Glutamatergic neuron (in vitro differentiated cells): ENCODE results near the gene CDH4. TPM values are rescaled to one million over a fixed set of nuclear protein-coding genes. Genes with fewer than 3 reads are reported as not detected.

Experiments
- DNase-seq: peaks from one replicate; pipeline ENCODE4 v3.0.0; 2022
- H3K27ac Mint-ChIP-seq: one replicate; pipeline ENCODE4 v1.8.0; 2020; ENCODE audit warnings: mild to moderate bottlenecking, mixed read lengths, inconsistent platforms; ENCODE audit not compliant: unreplicated experiment
- H3K27me3 Mint-ChIP-seq: one replicate; pipeline ENCODE4 v1.8.0; 2020; ENCODE audit warnings: mild to moderate bottlenecking, moderate library complexity, mixed read lengths, inconsistent platforms; ENCODE audit not compliant: unreplicated experiment
- H3K36me3 Mint-ChIP-seq: one replicate; pipeline ENCODE4 v1.8.0; 2020; ENCODE audit warnings: mild to moderate bottlenecking, mixed read lengths, inconsistent platforms; ENCODE audit not compliant: unreplicated experiment
- H3K4me1 Mint-ChIP-seq: one replicate; pipeline ENCODE4 v1.8.0; 2020; ENCODE audit warnings: mild to moderate bottlenecking, low read depth, mixed read lengths, inconsistent platforms; ENCODE audit not compliant: unreplicated experiment
- H3K4me3 Mint-ChIP-seq: one replicate; pipeline ENCODE4 v1.8.0; 2020; ENCODE audit warnings: mild to moderate bottlenecking, mixed read lengths, inconsistent platforms; ENCODE audit not compliant: unreplicated experiment
- H3K9me3 Mint-ChIP-seq: one replicate; pipeline ENCODE4 v1.8.0; 2020; ENCODE audit warnings: mild to moderate bottlenecking, moderate library complexity, mixed read lengths, inconsistent platforms; ENCODE audit not compliant: unreplicated experiment
- total RNA-seq: library from RNA; stranded (reverse); fragmentation: NEBNext Ultra II Directional; extraction: Animal tissue kit (Norgen Biotek cat#: 25700); gene quantifications from one replicate; pipeline ENCODE4 v1.2.1, GENCODE V29; 2021; ENCODE audit not compliant: unreplicated experiment
- TF ChIP-seq, protein P1 (sequence below): fragments of 200-600 bp; sonication (generic); IDR thresholded peaks from one replicate; pipeline ENCODE4 v1.5.0; 2021; ENCODE audit not compliant: partially characterized antibody, unreplicated experiment

Gene CDH4
- total RNA-seq, 1 donor from 2014 or later: 1.2 TPM

DNA sequence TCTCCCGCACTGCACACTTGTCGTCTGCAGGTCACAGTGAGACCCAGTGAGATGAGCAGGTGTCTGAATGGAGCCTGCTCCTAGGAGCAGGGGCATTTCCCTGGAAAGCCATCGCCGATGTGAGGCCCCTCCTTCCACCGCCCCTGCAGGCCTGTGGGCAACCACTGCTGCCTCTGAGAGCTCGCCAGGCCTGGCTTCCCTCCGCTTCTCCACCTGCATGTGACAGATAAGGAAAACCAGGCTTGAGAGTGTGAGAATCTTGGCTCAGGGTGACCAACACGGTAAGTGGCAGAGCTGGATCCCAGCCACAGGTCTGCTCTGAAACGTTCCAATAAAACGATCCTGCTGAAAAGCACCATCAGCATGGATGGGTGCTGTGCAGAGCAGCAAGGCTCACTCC lies 332.8 kb downstream of the CDH4 start:
- H3K27me3 Mint-ChIP-seq: peaks cover 2% of the 10 kb centered on the region
- no peak overlapping the region for H3K4me3 Mint-ChIP-seq
- H3K36me3 Mint-ChIP-seq: no peaks in the 10 kb centered on the region
- no peak for DNase-seq
- TF ChIP-seq, protein P1, sequence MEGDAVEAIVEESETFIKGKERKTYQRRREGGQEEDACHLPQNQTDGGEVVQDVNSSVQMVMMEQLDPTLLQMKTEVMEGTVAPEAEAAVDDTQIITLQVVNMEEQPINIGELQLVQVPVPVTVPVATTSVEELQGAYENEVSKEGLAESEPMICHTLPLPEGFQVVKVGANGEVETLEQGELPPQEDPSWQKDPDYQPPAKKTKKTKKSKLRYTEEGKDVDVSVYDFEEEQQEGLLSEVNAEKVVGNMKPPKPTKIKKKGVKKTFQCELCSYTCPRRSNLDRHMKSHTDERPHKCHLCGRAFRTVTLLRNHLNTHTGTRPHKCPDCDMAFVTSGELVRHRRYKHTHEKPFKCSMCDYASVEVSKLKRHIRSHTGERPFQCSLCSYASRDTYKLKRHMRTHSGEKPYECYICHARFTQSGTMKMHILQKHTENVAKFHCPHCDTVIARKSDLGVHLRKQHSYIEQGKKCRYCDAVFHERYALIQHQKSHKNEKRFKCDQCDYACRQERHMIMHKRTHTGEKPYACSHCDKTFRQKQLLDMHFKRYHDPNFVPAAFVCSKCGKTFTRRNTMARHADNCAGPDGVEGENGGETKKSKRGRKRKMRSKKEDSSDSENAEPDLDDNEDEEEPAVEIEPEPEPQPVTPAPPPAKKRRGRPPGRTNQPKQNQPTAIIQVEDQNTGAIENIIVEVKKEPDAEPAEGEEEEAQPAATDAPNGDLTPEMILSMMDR: no peak
- peaks cover 2% of the 10 kb centered on the region for H3K9me3 Mint-ChIP-seq
- no peak overlapping the region for H3K27ac Mint-ChIP-seq
- H3K4me1 Mint-ChIP-seq: peaks cover 1% of the 10 kb centered on the region

DNA sequence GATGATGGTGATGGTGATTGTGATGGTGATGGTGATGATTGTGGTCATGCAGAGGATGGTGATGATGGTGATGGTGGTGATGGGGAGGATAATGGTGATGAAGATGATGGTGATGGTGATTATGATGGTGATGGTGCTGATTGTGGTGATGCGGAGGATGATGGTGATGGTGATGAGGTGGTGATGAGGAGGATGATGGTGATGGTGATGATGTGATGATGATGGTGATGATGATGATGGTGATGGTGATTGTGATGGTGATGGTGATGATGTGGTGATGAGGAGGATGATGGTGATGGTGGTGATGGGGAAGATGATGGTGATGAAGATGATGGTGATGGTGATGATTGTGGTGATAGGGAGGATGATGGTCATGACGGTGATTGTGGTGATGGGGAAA lies 333.7 kb downstream of the CDH4 start:
- Mint-ChIP-seq H3K36me3 (no peaks in the 10 kb centered on the region), H3K4me3 (no peak overlapping the region), H3K27ac (no peak overlapping the region), H3K9me3 (peaks cover 2% of the 10 kb centered on the region), H3K4me1 (peaks cover 1% of the 10 kb centered on the region), H3K27me3 (peaks cover 2% of the 10 kb centered on the region)
- TF ChIP-seq, protein P1: no peak
- no peak for DNase-seq

DNA sequence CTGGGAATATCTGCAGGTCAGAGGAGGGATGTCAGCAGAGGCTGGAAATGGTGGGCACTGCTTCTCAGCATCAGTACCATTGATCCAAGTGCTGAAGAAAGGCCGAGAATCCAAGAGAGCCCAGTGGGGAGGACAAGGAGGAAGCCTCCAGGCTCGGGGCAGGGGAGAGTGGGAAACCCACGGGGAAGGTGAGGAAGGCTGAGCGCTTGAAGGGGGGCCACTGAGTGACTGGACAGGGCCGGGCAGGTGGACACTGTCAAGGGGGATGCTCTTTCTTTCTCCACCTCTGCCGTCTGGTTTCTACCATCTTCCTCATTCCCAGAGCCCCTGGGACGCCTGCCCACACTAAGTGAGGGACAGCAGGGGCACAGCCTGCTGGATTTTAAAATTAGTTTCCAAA lies 335.0 kb downstream of the CDH4 start:
- DNase-seq: no peak
- H3K36me3 Mint-ChIP-seq: peaks cover 4% of the 10 kb centered on the region
- peaks cover 1% of the 10 kb centered on the region for H3K4me1 Mint-ChIP-seq
- no peak overlapping the region for H3K4me3 Mint-ChIP-seq
- H3K27me3 Mint-ChIP-seq: peaks cover 2% of the 10 kb centered on the region
- H3K9me3 Mint-ChIP-seq: peaks cover 2% of the 10 kb centered on the region
- TF ChIP-seq, protein P1: no peak
- no peak overlapping the region for H3K27ac Mint-ChIP-seq

DNA sequence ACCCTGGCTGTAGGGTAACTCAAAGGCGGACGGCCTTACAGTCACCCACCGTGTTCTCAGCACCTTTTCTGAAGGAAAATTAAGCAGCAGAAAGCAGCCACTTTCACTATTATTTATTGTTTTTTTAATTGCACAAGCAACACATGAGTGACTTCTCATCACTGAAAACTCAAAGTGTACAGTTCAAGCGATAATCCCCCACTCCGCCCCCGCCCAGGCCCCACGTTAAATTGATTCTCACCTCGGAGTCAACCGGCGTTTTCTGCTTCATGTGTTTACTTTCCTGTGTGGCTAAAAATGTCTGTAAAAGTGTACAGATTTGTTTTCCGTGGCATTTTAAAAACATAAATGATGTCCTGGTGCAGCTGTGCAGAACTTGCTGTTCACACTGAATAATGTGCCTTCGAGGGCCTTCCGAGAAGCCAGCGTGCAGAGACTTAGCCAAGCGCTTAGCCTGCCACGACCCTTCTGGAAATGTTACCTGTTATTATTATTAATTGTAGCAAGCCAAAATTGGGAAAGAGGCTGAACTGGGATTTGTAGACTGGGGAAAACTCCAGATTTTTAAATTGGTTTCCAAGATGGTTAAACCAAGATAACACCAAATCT lies 335.7 kb downstream of the CDH4 start:
- Mint-ChIP-seq H3K4me3 (no peak overlapping the region), H3K4me1 (peaks cover 1% of the 10 kb centered on the region), H3K27me3 (peaks cover 2% of the 10 kb centered on the region), H3K36me3 (peaks cover 12% of the 10 kb centered on the region), H3K27ac (no peak overlapping the region), H3K9me3 (peaks cover 4% of the 10 kb centered on the region)
- TF ChIP-seq, protein P1: no peak
- no peak for DNase-seq

DNA sequence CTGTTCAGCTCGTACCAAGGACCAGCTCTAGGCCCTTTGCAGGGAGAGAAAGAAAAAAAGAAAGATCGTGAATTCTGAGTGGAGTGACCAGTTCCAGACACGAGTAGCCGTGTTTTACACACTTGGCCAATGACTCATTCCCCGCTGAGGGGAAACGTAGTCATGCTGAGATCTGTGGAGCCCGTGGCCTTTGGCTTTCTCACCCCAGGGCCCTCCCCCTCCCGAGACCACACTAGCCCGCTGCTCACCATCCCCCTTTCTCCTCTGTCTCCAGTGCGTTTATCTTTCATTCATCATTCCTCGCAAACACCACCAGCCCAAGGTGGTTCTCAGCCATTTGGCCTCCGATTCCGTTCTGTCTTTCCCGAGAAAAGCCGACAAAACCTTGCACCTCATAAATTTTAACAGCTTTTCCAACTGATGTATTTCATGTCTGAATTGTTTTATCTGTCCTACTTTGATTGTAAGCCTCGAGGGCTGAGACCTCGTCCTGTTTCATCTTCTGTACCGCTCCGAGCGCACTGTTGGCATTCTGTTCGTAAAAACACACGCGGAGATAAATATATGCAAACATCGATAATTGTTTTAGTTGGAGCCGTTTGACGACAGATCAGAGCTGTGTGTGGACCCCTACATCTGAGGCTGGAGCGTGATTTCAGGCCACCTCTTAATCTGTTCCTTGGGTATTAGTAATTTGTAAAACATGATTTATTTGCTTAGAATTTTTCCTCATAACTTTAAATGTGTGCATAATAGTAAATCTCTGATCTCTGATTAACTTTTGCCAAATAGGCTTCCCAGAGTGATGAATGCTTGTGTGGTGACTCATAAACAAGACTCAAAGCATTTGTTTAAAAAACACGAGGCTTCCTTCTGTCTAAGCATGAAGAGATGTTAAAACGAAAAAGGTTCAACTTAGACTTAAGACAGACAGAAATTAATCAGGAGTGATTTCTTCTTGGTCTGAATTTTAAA lies 336.6 kb downstream of the CDH4 start:
- no peak for DNase-seq
- Mint-ChIP-seq H3K36me3 (peaks cover 12% of the 10 kb centered on the region), H3K9me3 (peaks cover 2% of the 10 kb centered on the region), H3K4me1 (peaks cover 1% of the 10 kb centered on the region), H3K4me3 (no peak overlapping the region), H3K27ac (no peak overlapping the region), H3K27me3 (peaks cover under 1% of the 10 kb centered on the region)
- TF ChIP-seq, protein P1: no peak
